ENCODE results near the gene LRRC25.
A peak's percentile ranks its signal among the peaks of the same experiment; 100 is the strongest.

GRCh38 chr19:18437491-18438330, 40.3 kb upstream of the LRRC25 start, which contains the start of gene ISYNA1:
- TF ChIP-seq CTCF (IDR thresholded peaks at IDR 0.05 in 2 of 3, conservative IDR thresholded peaks at IDR 0.05 in 1 of 3; ENCODE audit: borderline replicate concordance in 1 of 3, insufficient read depth in 1 of 3, low read depth in 2 of 3, low read length in 2 of 3) (no peak), EZH2 (IDR thresholded peaks at IDR 0.05) (no peak), POLR2A (IDR thresholded peaks at IDR 0.05; ENCODE audit: borderline replicate concordance, extremely low read depth, insufficient read depth, insufficient read length) (peak; percentile 50), SRF (IDR thresholded peaks at IDR 0.05; ENCODE audit: low read depth) (no peak)
